GM19023 (cell line): ENCODE data around the gene NAP1L4.
"Not testable (repeated sequence)": the region's sequence is repeated elsewhere in the genome, so short reads cannot be mapped to it uniquely, and the experiment has no call there.

Experiments
- ATAC-seq: cut with Tn5 transposase; IDR thresholded peaks from one replicate; pipeline ENCODE4 v1.9.1; 2021; ENCODE audit warnings: mild to moderate bottlenecking, moderate library complexity; ENCODE audit not compliant: unreplicated experiment

NAP1L4 gene

GRCh38 chr11:2938458-2939418 lies 53.4 kb downstream of the NAP1L4 start:
- not testable (repeated sequence) for ATAC-seq

- not testable (repeated sequence) for ATAC-seq
Measured at GRCh38 chr11:2937641-2938457, 54.3 kb downstream of the NAP1L4 start.

GRCh38 chr11:2934611-2935239 lies 57.4 kb downstream of the NAP1L4 start:
- no peak for ATAC-seq

- ATAC-seq: no peak
Measured at GRCh38 chr11:2934021-2934550, 58.0 kb downstream of the NAP1L4 start.

GRCh38 chr11:2933375-2934020 lies 58.6 kb downstream of the NAP1L4 start:
- ATAC-seq: no peak

GRCh38 chr11:2932850-2933251 lies 59.3 kb downstream of the NAP1L4 start:
- ATAC-seq: no peak

- ATAC-seq: no peak
Measured at GRCh38 chr11:2931771-2932738, 60.1 kb downstream of the NAP1L4 start.

- ATAC-seq: no peak
Measured at GRCh38 chr11:2931420-2931746, 60.7 kb downstream of the NAP1L4 start.

- ATAC-seq: peak; percentile 42
Measured at GRCh38 chr11:2930704-2931419, 61.3 kb downstream of the NAP1L4 start.

GRCh38 chr11:2929950-2930703 lies 62.0 kb downstream of the NAP1L4 start:
- ATAC-seq: peak; percentile 29

- no peak for ATAC-seq
Measured at GRCh38 chr11:2929531-2929949, 62.6 kb downstream of the NAP1L4 start.

- no peak for ATAC-seq
Measured at GRCh38 chr11:2928605-2929530, 63.3 kb downstream of the NAP1L4 start, which contains the start of gene PHLDA2. PHLDA2 (minus strand) TSS chr11:2929420; CDS start chr11:2929364, 56 bp downstream.

GRCh38 chr11:2927851-2928604 lies 64.1 kb downstream of the NAP1L4 start:
- no peak for ATAC-seq

- ATAC-seq: no peak
Measured at GRCh38 chr11:2927121-2927800, 64.9 kb downstream of the NAP1L4 start.

GRCh38 chr11:2926611-2927051 lies 65.5 kb downstream of the NAP1L4 start:
- ATAC-seq: no peak
